Islet of Langerhans (tissue), 1 donor: ENCODE measurements around the gene PLCB2.

Experiments used
- FAIRE-seq: peaks from one replicate; lab custom pipeline; 2011; peaks lifted over from hg19 to GRCh38; lab: Jason Lieb, UNC

The PLCB2 gene, protein sequence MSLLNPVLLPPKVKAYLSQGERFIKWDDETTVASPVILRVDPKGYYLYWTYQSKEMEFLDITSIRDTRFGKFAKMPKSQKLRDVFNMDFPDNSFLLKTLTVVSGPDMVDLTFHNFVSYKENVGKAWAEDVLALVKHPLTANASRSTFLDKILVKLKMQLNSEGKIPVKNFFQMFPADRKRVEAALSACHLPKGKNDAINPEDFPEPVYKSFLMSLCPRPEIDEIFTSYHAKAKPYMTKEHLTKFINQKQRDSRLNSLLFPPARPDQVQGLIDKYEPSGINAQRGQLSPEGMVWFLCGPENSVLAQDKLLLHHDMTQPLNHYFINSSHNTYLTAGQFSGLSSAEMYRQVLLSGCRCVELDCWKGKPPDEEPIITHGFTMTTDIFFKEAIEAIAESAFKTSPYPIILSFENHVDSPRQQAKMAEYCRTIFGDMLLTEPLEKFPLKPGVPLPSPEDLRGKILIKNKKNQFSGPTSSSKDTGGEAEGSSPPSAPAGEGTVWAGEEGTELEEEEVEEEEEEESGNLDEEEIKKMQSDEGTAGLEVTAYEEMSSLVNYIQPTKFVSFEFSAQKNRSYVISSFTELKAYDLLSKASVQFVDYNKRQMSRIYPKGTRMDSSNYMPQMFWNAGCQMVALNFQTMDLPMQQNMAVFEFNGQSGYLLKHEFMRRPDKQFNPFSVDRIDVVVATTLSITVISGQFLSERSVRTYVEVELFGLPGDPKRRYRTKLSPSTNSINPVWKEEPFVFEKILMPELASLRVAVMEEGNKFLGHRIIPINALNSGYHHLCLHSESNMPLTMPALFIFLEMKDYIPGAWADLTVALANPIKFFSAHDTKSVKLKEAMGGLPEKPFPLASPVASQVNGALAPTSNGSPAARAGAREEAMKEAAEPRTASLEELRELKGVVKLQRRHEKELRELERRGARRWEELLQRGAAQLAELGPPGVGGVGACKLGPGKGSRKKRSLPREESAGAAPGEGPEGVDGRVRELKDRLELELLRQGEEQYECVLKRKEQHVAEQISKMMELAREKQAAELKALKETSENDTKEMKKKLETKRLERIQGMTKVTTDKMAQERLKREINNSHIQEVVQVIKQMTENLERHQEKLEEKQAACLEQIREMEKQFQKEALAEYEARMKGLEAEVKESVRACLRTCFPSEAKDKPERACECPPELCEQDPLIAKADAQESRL

DNA sequence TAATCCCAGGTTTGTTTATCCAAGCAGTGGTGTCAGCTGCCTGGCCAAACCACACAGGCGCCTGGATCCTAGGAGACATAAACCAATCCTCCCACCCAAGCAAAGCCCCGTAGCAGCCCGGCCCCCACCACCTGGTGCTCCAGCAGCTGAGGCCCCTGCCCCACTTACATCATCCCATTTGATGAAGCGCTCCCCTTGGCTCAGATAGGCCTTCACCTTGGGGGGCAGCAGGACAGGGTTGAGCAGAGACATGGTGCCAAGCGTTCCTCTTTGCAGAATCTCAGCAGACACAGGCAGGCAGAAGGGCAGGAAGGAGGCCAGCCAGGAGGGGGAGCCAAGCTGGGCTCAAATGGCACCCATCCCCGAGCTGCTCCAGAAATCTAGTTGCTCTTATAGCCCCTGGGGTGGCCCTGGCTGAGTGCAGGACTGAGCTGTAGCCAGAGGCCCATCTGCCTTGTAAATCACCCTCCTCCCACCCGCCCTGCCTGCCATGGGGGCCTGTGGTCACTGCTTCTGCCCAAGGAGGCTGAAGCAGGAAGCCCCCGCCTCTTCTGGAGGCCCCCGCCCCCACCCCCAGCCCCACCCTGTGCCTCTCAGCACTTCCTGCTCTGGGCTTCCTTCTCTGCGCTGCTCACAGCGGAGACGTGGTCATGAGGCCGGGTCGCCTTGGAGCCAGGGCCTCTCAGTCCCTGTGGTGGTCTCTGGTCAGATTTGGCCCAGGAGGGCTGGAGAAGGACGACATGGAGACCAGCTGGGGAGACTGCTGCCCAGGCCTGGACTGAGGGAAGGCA, at the start of gene PLCB2:
Gene PLCB2, minus strand, starts transcription at position 515 of the 791 bp plus-strand sequence. Its CDS starts 263 bp downstream, at position 252.
- no peak for FAIRE-seq

DNA sequence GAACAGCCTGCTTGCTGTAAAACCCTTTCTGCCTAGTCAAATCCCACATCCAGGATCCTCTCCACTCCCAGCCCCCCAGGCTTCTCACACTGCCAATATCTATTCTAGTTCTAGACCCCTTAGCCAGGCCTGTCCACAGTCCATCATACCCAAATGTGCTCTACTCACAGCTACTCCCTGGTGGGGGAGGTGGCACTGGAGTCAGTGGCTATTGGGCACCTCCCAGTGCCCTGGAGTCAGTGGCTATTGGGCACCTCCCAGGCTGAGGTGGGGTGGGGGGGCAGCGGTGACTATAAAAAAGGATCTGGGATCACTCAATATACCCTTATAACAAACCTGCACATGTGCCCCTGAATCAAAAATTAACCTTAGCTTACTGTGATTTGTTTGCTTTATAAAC, 49.5 kb upstream of the PLCB2 start:
- no peak for FAIRE-seq

DNA sequence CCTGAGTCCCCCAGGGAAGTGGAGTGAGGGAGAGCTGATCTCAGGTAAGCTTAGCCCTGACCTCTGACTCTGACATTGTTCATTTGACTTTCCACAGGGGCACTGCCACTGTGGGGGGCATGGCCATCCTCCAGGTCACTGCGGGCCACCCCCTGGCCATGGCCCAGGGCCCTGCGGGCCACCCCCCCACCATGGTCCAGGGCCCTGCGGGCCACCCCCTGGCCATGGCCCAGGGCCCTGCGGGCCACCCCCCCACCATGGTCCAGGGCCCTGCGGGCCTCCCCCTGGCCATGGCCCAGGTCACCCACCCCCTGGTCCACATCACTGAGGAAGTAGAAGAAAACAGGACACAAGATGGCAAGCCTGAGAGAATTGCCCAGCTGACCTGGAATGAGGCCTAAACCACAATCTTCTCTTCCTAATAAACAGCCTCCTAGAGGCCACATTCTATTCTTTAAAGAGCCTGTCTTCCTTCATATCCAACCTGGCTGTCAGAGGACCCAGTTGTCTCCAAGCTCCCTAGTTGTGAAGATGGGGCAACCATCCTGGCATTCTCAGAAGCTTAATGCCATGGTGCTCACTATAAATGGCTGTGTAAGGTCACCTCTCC, 48.3 kb upstream of the PLCB2 start:
- FAIRE-seq, result no peak

DNA sequence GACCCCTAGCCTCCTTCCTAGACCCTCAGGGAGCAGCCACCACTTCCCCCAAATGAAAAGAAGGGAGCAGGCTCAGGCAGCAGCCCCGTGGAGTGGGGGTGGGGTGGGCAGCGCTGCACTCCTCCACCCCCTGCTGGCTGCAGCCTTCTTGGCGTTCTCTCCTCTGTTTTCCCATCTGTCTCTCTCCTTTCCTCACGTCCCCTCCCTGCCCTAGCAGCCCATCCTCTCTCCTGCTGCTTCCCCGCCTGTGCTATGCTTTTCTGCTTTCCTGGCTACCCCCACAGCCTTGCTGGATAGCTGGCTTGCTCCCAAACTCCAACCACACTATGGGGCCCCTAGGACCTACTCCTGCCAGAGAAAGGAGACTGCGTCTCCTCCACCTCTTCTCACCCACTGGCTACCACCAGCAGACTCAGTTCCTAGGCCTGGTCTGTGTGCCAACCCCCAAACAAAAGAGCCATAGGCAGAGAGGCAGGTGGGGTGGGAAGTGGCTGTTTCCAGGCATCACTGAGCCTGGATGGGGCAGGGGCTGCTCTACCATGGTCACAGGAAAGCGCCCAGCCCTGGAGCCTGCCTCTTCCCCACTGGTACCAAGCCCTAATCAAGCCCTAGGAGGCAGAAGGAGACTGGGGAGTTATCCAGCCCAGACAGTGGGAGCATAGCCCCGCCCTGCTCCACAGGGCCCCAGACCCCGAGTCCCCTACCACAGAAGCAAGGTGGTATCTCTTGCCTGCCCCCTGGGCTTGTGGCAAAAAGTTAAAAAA, 46.9 kb upstream of the PLCB2 start:
- no peak for FAIRE-seq

DNA sequence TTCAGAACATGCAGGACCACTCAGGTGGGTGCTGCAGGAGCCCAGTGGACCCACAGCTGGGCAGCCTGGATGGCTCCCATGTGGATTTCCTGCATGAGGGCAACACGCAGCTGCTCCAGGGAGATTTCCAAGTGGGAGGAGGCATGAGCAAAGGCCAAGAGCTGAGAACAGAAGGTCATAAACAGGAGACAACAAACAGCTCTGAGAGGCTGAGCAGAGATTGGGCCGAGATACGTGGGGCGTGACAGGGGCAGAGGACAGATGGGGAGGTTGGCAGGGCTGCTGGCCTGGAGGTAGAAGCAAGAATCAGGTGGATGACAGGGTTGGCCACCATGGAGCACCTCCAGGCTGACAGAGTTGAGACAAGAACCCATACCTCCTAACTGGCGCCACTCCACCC, 46.0 kb upstream of the PLCB2 start:
- no peak for FAIRE-seq

DNA sequence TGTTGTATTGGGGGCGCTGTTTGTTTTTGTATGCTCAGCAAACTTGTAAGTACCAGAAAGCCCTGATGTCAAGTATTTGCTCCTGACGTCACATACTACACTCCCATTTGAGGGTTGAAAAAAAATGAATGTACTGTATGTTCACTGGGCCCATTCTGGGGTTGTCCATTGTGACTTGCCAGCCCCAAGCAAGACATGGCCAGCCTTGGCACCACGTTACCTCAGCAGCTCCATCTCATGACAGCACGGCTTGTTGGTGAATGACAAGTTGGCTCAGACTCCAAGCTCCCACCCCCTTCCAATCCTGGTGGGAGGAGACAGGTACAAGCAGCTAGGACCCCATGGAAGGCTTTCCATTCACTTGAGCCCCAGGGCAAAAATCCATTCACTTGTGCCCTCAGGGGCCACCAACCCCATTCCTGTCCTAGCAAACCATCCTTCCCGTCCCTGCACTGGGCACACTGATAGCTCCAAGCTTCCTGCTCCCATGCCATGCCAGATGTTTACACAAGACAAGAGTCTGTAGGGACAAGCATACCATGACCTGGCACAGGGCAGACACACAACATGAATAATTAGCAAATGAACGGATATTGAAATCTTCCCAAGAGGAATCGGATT, 44.7 kb upstream of the PLCB2 start:
- no peak for FAIRE-seq

DNA sequence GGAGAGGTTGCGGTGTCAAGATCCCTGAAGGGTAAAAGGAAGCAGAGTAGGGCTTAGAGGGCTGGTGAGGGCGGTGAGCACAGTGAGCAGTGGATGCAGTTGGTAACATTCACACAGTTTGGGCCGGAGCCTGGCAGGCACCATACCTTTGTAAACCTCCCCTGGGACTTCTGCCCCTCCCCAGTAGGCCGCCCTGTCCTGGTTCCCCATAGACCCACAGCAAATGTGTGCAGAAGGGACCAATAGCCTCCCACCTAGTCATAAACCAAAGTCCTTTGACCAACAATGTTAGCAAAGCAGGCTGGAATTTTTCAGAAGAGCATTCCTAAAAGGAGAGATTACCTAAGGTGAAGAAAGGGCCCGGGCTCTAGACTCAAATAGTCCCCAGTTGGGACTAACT, 41.4 kb upstream of the PLCB2 start:
- FAIRE-seq, result no peak

DNA sequence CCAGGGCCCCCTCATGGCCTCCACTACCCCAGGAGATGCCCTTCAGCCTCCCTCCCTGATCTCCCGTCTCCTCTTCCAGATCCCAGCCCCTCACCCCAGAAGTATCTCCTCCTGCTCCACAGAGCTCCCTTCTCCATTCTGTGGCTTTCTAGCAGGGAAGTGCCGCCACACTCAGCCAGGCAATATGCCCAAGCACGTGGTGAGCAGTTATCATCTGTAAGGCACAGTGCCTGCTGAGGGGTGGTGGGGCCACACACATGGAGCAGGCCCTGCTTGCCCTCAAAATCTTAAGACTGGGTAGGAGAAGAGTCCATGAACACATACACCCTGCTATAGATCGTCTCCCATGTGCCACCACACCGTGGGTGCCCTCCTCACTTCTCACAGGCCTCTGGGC, 40.7 kb upstream of the PLCB2 start:
- FAIRE-seq, result no peak

DNA sequence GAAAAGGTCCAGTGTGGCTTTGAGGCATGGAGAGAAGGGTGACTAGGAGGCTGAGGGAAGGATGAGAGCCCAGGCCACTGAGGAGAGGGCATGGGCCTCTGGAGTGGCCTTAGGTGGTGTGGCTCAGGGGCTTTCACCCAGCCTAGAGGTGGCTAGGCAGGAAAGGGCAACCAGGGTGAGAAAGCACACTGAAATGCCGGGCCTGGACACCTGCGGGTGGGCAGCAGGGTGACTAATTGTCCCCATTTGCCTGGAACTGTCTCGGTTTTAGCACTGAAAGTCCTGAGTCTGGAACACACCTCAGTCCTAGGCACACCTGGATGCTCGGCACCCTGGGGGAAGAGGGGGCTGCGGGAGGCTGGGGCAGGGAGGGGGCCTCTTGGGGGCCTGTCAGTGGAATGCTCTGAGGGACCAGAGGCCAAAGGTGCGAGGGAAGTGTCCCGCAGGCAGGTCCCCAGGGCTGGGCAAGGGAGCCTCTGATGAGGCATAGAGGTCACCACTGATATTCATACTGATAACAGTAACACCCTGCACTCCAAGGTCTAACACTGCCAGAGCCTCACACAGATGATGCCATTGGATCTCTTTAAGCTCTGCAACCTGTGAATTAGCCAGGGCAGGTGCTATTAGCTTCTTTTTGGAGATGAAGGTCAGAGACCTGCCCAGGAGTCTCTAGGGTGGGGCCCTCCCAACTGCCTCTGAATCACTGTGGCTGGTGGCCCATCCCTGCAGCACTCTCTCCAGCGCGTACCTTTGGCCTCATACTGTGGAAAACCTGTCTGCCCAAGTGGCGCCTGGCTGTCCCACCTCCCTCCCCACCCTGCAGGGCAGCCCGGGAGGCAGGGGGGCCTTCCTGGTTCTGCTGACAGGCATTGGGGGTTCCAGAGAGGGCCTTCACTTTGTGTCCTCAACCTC, 40.1 kb upstream of the PLCB2 start:
- no peak for FAIRE-seq

DNA sequence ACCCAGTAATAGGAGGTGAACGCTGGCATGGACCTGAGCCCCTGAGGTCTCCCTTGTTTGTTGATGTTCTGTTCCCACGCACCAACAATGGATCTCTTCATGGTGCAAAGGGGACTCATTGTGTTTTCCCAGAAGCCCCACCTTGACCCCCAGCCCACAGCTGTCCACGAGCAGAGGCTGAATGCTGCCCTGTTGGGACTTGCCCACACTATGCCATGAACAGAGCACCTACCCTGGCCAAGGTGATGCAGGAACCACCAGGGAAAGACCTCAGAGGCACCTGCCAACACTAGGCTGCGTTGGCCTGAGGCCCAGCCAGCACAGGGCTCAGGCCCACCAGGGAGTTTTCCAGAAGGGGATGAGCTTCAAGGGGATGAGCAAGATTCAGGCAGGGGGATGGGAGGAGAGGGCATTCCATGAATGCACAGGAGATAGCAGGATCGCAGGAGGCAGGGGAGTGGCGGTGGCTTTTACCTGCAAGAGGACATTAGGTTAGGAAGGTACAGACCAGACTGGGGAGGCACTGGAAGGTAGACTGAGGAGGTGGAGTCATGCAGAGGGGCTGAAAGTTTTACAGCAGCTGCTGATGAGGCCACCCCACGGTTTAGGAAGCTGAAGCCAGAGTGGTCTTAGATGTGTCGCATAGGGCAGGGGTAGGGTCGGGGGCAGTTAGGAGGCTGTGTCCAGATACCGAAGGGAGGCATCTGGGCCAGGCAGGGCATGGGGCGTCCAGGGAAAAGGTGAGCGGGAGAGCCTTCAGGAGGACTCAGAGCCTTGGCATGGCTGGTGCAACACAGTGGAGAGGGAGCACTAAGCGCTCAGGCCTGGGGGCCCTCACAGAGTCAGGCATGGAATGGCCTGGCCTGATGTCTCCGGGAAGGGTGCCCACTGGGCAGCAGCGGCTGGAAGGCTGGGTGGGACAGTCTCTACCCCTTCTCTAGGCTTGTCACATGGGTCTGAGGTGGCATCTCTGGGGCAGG, 39.1 kb upstream of the PLCB2 start:
- no peak for FAIRE-seq

DNA sequence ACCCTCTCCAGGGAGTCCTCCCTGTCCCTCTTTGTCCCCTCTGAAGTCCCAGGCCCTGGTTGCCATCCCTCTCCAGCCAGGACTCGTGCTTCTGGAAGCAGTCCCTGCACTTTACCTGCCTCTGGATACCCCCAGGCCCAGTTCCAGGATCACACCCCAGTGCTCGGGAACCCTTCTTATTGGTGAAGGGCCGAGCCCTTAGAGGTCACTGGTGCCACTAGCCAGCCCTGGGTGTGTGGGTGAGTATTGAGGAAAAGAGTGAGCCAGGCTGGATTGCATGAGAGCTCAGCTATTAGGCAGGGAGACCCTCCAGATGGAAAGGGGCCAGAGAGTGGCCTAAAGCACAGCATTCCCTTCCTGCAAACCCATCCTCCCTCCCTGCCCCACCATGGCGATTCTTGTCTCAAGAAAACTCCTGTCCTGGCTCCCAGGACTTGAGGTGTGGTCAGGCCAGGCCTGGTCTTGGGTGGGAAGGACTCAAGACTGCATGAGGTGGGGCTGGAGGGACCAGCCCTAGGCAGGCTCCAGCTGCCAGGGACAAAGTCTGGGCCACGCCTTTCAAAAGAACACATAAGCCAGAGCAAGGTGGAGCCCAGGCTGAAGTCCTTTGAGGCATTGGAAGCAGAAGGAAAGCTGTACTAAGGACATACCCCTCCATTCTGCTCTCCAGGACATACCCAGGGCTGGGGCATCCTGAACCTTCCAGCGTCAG, 38.3 kb upstream of the PLCB2 start:
- no peak for FAIRE-seq

DNA sequence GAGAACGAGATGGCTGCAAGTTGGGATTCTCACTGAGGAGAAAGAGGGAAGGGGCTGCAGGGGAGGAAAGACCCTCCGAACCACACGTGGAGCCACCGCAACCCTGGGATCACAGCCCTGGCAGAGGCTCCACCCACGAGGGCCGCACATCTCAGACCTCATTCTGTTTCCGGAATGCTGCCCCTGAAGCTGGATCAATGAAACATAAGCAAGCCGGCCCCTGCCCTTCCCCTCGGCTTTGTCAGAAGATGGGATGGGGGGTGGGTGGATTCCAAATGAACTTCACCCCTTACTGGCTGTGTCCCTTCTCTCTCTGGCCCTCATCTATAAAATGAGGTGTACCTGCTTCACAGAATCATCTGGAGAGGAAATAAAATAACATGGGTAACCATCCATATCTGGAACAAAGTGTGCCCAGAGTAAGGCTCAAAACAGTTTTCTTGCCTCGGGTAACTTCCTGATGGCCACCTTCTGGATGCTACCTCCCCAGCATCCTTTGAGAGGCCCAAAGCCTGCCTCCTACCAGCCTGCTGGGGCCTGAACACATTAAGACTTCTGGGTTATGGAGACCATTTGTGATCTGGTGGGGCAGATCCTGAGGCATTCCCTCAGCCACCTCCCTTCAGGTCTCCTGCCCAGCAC, 37.6 kb upstream of the PLCB2 start:
- FAIRE-seq, result no peak

DNA sequence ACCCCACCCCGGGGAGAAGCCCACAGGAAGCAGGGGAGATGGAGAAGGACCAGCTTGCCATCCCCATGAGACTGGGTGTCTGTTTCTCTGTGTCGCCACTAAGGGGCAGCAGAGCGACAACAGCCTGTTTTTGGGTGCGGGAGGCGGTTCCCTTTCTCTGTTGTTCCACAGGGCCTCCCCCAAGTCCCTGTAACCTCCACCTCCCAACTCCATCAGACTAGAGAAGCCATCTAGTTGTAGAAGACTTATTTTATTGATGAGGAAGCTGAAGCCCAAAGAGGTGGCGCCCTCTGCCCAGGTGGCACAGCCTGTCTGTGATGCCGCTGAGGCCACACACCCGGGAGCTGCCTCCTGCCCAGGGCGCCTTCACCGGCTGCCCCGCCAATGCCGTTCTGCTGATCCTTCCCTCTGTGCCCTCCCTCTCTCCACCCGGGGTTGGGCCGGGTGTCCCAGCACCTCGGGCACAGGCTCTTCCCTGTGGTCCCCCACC, 36.9 kb upstream of the PLCB2 start:
- no peak for FAIRE-seq

DNA sequence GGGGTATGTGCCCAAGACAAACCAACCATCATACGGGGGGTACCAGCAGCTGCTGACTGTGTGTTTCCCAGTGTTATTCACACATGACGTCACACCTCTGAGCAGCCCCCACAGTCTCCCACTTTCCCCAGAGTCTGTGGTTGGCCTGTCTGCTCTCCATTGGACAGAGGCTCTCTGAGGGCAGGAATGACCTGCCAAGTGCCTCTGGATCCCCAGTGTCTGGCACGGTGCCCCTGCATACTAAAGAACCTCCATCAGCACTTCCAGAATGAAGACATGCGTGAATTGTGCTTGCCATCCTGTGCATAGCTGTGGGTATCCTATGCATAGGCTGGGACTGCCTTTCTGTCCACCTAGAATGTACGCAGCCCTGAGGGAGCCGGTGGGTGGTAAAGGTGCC, 36.5 kb upstream of the PLCB2 start:
- no peak for FAIRE-seq

DNA sequence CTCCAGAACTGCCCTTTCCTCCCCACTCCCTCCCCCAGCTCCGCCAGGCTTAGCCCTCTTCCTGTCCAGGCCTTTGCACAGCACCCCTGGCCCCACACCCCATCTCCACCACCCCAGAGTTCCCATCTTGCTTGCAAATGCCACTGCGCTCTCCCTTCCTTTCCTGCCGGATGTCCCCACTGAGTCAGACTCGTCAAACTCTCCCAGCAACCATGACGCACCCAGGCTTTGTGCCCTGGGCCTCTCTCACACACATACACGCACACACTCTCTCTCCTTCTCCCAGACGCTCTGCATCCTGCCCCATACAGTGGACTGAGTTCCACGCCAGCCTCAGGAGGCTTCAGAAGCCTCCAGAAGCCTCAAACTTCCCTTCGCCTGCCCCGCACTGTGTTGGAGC, 35.8 kb upstream of the PLCB2 start:
- FAIRE-seq, result no peak
